ENCODE measurements around the gene TAF1C.

Gene TAF1C

DNA sequence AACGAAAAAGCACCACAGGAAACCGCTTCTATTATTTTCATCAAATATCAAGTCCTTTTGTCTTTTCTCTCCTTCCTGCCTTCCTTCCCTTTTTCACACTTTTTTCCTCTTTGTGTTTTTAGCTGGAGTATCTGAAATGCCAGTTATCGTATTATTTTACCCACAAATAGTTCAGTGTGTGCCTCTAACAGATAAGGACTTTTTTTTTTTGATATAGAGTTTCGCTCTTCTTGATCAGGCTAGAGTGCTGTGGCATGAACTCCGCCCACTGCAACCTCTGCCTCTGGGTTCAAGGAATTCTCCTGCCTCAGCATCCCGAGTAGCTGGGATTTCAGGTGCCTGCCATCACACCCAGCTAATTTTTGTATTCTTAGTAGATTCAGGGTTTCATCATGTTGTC is 31.1 kb downstream of the TAF1C start:
- DNase-seq: no peak

DNA sequence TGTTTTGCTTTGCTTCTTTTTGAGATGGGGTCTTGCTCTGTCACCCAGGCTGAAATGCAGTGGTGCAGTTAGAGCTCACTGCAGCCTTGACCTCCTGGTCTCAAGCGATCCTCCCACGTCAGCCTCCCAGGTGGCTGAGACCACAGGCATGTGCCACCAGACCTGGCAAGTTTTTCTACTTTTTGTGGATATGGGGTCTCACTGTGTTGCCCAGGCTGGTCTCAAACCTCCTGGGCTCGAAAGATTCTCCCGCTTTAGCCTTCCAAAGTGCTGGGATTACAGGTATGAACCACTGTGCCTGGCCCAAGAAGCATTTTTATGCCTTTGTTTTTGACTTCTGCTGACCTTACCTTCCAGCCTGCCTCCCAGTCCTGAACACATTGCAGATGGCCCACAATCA is 31.6 kb downstream of the TAF1C start:
- no peak for DNase-seq

- no peak for DNase-seq
Measured at GRCh38 chr16:84153660-84154214, 33.1 kb downstream of the TAF1C start.

DNA sequence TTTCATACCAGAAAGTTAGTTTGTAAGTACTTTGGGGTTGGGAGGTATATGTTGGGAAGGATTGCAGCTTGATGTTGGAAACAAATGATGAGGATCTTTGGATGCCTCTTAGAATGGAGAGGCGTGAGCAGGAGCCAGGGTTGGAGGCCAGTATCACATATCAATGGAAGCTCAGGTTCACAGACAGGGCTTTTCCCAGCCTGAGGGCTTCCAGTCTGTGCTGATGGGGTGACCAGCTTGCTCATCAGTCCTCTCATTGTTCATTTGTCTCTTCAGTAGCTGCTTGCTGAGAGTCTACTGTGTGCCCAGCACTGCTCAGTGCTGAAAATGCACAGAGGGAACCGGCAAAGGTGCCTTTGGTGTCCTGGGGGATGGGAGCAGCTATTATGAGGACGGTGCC is 35.9 kb downstream of the TAF1C start:
- DNase-seq: no peak

DNA sequence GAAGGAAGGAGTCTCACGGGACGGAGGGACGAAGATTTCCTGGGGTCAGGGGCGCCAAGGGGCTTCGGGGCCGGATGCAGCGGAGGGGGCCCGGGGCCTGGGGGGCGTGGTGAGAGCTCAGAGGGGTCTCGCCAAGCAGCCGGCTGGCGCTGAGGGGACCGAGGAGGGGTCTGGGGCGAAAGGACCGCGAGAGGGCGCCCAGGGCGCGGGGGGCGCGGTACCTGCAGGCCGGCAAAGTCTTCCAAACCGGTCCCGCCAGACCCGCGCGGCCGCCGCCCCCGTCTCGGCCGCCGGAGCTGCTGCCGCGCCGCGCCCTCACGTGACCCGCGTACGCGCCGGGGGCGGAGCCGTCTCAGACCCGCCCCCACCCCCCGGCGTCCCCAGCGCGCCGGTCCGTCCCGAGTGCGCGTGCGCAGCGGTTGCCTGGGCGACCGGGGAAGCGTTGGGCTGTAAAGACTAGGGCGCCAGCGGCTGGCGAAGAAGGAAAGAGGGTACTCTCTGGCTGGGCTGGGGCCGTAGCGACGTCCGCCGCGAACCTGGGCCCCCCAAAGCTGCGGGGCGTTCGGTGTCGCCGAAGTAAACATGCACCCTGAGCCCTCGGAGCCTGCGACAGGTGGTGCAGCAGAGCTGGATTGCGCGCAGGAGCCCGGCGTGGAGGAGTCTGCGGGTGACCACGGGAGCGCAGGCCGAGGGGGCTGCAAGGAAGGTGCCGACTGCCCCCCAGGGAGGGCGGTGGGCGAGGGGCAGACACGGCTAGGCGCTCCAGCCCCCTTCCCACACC is 41.8 kb downstream of the TAF1C start, which contains the start of the genes DNAAF1 and HSDL1:
TSS of gene DNAAF1 (plus strand) at position 450 of the 781 bp plus-strand sequence. CDS start at position 583, 133 bp downstream.
TSS of gene HSDL1 (minus strand) at position 319 of the 781 bp plus-strand sequence. CDS start 13,856 bp downstream, outside the sequence.
- peak; percentile 88 for DNase-seq

DNA sequence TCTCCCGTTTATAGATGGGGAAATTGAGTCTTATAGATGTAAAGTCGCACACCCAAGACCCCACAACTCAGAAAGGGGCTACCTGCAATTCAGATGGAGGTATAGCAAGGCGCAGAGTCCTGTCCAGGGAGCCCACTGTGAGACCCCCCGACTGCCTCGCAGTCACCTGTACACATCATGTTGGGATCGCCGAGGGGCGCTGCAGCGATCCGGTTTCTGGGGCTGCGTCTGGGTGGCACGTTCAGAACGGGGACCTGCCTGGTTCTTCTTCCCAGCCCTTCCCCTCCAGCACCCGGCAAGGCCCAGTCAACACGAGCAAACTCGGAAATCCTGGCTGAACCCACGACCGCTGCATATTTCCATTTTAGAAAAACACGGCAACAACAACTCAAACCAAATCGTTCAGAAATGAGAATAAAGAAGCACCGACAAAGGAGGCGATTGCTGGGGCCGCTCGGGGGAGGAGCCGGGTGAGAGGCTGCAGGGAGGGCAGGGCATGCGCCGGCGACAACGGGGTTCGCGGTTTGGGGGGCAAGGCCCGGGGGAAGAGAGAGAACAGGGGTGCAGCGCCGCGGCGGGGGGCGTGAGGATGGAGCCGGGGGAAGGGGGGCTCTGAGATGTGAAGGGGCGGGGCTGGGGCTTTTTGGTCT is 42.5 kb downstream of the TAF1C start:
- DNase-seq: peak; percentile 39

GRCh38 chr16:84143784-84144199 is 43.1 kb downstream of the TAF1C start:
- no peak for DNase-seq

DNA sequence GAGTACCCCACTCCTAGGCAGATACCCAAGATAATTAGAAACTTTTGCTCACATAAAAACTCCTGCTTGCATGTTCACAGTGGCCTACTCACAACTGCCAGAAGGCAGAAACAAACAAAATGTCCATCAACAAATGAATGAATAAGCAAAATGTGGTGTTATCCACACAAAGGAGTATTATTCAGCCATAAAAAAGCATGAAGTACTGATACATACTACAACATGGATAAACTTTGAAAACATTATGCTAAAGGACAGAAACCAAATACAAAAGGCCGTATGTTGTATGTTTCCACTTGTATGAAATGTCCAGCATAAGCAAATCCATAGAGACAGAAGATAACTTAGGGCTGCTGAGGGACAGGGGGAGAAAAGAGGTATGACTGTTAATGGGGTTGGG is 43.8 kb downstream of the TAF1C start:
- no peak for DNase-seq

GRCh38 chr16:84141143-84141670 is 45.6 kb downstream of the TAF1C start:
- DNase-seq: no peak

DNA sequence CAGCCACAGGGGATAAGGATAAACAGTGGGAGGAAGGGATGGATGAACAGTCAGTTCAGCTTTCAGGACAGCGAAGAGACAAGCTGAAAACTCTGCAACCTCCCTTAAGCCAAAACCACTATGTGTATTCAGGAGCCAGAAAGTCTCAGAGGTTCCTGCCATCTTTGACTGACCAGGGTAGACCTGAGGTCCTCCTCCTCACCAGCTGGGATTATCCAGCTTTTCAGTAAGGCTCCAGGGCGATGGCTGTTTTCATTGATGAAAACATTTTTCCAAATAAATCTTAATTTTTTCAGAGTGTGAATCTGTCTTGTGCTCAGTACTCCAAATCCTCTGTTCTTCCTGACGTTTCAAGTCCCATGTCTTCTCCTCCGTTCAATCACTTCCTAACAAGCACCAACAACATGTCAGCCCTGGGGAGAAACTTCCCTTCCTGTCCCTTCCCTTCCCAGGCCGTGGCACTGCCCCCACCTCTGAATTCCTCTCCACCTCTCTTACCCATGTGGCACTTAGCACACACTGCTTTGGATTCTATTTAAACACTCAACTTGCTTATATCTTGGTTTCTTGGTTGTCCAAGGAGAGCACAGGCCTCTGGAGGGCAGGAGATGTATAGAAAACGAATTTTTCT is 47.1 kb downstream of the TAF1C start:
- DNase-seq: no peak

- DNase-seq: no peak
Measured at GRCh38 chr16:84138824-84139627, 47.8 kb downstream of the TAF1C start.

DNA sequence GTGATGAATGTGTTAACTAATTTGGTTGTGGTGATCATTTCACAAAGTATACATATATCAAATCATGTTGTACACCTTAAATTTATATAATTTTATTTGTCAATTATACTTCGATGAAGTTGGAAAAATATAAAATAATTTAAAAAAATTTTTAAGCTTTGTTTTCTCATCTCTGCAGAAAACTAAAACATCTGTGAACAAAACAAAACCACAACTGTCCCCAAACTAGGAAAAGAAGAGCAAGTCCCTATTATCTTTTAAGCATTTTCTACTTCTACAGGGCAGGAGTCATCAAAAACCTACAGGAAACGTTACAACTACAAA is 48.4 kb downstream of the TAF1C start:
- DNase-seq: no peak

DNA sequence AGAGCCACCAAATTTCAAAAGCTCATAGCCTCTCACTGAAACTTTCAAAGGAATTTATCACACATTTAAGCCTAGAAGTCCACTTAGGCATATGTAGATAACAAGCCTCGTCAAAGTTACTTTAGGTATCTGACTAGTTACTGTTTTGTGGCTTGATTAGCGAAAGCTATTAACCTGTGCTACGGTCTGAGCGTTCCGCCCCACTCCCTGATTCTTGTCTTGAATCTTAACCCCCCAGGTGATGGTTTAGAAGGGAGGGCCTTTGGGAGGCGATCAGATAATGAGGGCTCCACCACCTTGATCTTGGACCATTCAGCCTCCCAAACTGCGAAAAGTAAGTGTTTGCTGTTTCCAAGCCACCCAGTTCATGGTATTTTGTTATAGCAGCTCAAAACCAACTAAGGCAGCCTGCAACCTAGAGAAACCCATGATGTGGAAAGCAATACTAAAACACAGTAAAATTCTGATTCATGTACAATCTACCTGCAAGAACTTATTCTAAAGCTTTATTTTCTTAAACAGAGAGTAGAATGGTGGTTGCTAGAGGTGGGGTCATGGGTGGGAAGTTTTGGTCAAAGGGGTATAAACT is 49.0 kb downstream of the TAF1C start:
- DNase-seq: no peak

DNA sequence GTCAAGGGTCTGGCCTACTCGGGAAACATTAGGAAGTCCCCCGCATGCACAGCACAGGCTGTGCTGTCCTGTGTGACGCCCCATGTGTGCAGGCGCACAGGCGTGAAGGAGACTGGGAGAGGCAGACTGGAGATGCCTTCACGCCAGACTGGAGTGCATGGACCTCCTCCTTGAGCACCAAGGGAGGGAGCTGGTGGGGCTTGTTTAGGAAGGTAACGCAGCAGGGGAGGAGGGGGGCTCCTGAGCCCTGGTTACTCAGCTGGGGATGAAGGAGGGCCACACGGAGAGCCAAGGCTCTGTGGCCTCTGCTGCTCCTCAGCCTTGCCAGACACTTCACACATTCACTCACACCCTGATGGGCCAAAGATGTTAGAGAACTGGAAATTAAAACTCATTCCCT is 49.6 kb downstream of the TAF1C start:
- DNase-seq: no peak

GRCh38 chr16:84136331-84137125 is 50.3 kb downstream of the TAF1C start:
- no peak for DNase-seq

GRCh38 chr16:84132527-84133285 is 54.2 kb downstream of the TAF1C start:
- no peak for DNase-seq

DNA sequence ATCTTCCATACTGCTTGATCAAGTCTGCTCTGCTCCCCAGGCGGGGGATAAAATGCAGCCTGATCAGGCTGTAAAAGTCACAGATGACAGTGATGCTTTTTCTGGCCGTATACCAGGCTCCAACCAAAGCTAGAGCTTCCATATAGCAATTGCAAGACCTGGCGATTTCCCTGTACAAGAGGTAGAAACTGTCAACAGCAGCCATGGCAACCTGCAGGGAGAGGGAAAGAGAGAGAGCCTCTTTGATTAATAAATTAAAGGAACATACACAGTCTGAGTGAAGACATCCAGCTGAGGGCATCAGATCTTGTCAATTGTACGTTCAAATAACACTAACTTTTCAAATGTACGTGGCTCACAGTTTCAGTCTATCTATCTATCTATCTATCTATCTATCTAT is 55.7 kb downstream of the TAF1C start:
- no peak for DNase-seq
